HG02798 (cell line): ENCODE measurements around the gene AQP12B.

Experiments
- ATAC-seq: cut with Tn5 transposase; IDR thresholded peaks from one replicate; pipeline ENCODE4 v1.9.1; 2021; ENCODE audit warnings: mild to moderate bottlenecking; ENCODE audit not compliant: unreplicated experiment, poor library complexity

The AQP12B gene

GRCh38 chr2:240650254-240650965, 32.3 kb downstream of the AQP12B start:
- no peak for ATAC-seq

GRCh38 chr2:240649331-240649730, 33.4 kb downstream of the AQP12B start:
- ATAC-seq: no peak

GRCh38 chr2:240648650-240649275, 33.9 kb downstream of the AQP12B start:
- no peak for ATAC-seq

- ATAC-seq: no peak
Observed at GRCh38 chr2:240648155-240648649, 34.5 kb downstream of the AQP12B start.

- ATAC-seq: no peak
Observed at GRCh38 chr2:240647503-240648154, 35.1 kb downstream of the AQP12B start.

- ATAC-seq: no peak
Observed at GRCh38 chr2:240646900-240647502, 35.7 kb downstream of the AQP12B start.

GRCh38 chr2:240646176-240646899, 36.3 kb downstream of the AQP12B start:
- ATAC-seq: no peak

GRCh38 chr2:240645801-240646175, 36.9 kb downstream of the AQP12B start:
- no peak for ATAC-seq

- no peak for ATAC-seq
Observed at GRCh38 chr2:240645346-240645745, 37.3 kb downstream of the AQP12B start.

GRCh38 chr2:240644859-240645301, 37.8 kb downstream of the AQP12B start:
- ATAC-seq: no peak

- no peak for ATAC-seq
Observed at GRCh38 chr2:240644171-240644651, 38.5 kb downstream of the AQP12B start.

- ATAC-seq: no peak
Observed at GRCh38 chr2:240643811-240644150, 38.9 kb downstream of the AQP12B start.

GRCh38 chr2:240643093-240643810, 39.4 kb downstream of the AQP12B start:
- no peak for ATAC-seq

GRCh38 chr2:240642806-240643092, 39.9 kb downstream of the AQP12B start:
- no peak for ATAC-seq

- no peak for ATAC-seq
Observed at GRCh38 chr2:240642061-240642805, 40.5 kb downstream of the AQP12B start.

- no peak for ATAC-seq
Observed at GRCh38 chr2:240640939-240641338, 41.7 kb downstream of the AQP12B start.

GRCh38 chr2:240639566-240639965, 43.1 kb downstream of the AQP12B start:
- no peak for ATAC-seq

- ATAC-seq: no peak
Observed at GRCh38 chr2:240638512-240639160, 44.0 kb downstream of the AQP12B start.

- no peak for ATAC-seq
Observed at GRCh38 chr2:240637901-240638345, 44.8 kb downstream of the AQP12B start.
